Coronary artery (tissue), 2 donors: ENCODE results near the gene ASB18.

Experiments
- DNase-seq: peaks from one replicate; pipeline ENCODE4 v3.0.0-alpha.2; 2017; ENCODE audit warnings: low spot score
- H3K27ac ChIP-seq, 2 donors: fragments of 200-600 bp; sonication (generic); one replicate each; pipeline ENCODE4 v1.5.1; 2016 to 2019
- H3K4me3 ChIP-seq: fragments of 200-600 bp; sonication (generic); 2 replicates; pipeline ENCODE4 v1.5.1; 2016; ENCODE audit warnings: mild to moderate bottlenecking, moderate library complexity
- TF ChIP-seq, protein P1 (sequence below): fragments of 200-600 bp; sonication (generic); IDR thresholded peaks from one replicate; pipeline ENCODE4 v1.5.1; 2019; ENCODE audit warnings: antibody characterized with exemption

The ASB18 gene

DNA sequence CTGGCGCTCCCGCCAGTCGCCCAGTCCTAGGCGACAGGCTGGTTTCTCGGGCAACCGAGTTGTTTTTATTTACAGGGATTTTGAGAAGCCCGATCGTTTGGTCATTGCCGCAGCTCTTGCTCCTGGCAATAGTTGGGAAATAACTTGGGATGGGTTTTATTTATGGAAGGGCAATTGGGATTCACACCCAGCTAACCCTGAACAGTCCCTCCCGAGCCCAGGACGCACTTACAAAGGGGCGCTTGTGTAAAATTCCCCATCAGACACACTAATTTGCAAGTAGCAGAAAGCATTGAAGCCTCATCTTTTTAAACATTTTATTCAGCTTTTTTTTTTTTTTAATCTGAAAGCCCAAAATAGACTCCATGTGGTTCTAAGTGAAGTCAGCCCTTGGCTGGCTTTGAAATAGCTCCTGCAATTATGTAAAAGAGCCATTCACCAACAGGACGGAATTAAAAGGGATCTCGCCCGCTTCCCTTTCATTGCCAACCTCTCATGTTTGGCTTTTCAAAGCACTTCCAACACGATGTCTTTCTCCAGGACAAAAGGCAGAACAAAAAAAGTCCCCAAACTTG is 92.4 kb downstream of the ASB18 start:
- peak; percentile 3 for DNase-seq
- Histone ChIP-seq H3K27ac (no peak overlapping the region), H3K4me3 (peak overlapping the region; percentile 32)
- TF ChIP-seq, protein P1, sequence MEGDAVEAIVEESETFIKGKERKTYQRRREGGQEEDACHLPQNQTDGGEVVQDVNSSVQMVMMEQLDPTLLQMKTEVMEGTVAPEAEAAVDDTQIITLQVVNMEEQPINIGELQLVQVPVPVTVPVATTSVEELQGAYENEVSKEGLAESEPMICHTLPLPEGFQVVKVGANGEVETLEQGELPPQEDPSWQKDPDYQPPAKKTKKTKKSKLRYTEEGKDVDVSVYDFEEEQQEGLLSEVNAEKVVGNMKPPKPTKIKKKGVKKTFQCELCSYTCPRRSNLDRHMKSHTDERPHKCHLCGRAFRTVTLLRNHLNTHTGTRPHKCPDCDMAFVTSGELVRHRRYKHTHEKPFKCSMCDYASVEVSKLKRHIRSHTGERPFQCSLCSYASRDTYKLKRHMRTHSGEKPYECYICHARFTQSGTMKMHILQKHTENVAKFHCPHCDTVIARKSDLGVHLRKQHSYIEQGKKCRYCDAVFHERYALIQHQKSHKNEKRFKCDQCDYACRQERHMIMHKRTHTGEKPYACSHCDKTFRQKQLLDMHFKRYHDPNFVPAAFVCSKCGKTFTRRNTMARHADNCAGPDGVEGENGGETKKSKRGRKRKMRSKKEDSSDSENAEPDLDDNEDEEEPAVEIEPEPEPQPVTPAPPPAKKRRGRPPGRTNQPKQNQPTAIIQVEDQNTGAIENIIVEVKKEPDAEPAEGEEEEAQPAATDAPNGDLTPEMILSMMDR: no peak

- peak; percentile 45 for DNase-seq
- TF ChIP-seq, protein P1: no peak
- no peak overlapping the region for H3K27ac ChIP-seq
- H3K4me3 ChIP-seq: peak overlapping the region; percentile 32
Observed at GRCh38 chr2:236171181-236171679, 93.0 kb downstream of the ASB18 start.

GRCh38 chr2:236170590-236171165 is 93.5 kb downstream of the ASB18 start:
- DNase-seq: no peak
- Histone ChIP-seq H3K27ac (no peak overlapping the region), H3K4me3 (no peak overlapping the region)
- TF ChIP-seq, protein P1: no peak

- DNase-seq: peak; percentile 46
- TF ChIP-seq, protein P1: no peak
- H3K27ac ChIP-seq: no peak overlapping the region
Observed at GRCh38 chr2:236169741-236170589, 94.2 kb downstream of the ASB18 start.

DNA sequence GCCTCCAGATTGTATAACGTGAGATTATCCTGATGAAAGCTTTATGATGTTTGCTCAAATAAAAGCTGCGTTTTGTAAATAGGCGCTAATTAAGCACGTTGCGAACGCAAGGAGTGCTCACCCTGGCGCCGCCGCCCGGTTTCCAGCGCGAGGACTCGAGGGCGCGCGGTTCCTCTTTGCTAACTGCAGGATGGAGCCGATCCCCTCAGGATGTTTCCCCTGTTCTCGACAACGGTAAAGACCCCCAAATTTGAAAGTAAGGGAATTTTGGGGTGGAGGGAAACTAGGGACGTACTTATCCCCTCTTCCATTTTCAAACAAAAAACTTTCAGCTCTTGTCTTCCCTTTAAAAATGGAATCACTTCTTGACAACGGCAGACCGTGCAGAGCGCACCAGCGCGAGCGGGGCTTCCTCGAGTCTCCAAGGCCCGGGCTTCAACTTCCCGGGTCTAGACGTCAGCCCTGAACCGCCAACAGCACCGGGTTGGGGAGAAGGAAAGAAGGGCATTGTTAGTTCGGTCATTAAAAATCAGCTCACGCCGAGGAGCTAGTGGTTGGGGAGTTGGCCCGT is 95.0 kb downstream of the ASB18 start:
- no peak overlapping the region for H3K4me3 ChIP-seq
- no peak overlapping the region for H3K27ac ChIP-seq
- TF ChIP-seq, protein P1: no peak
- no peak for DNase-seq

More at GRCh38 chr2:236169741-236170589, 94.2 kb downstream of the ASB18 start:
- H3K4me3 ChIP-seq: no peak overlapping the region

GRCh38 chr2:236168110-236169080 is 95.8 kb downstream of the ASB18 start, which contains the start of gene GBX2:
Gene GBX2 (minus strand): TSS chr2:236168386. CDS start chr2:236167971, 415 bp downstream.
- Histone ChIP-seq H3K27ac (no peak within 1 kb of the TSS), H3K4me3 (peak within 1 kb of the TSS; percentile 68)
- TF ChIP-seq, protein P1: no peak
- peak; percentile 54 for DNase-seq
